Measurements from ENCODE around the gene TRAK2. TPM values are rescaled to one million over a fixed set of nuclear protein-coding genes. Genes with fewer than 3 reads are reported as not detected.

Gene TRAK2
- total and polyA plus RNA-seq, 8 donors: 8.2 to 46.8 (median 27.2) TPM

- TF ChIP-seq POLR2AphosphoS5 (IDR thresholded peaks at IDR 0.05): no peak
- TF ChIP-seq CTCF (IDR thresholded peaks at IDR 0.05): no peak
- TF ChIP-seq POLR2A (IDR thresholded peaks at IDR 0.05): no peak
- TF ChIP-seq EP300 (IDR thresholded peaks at IDR 0.05): no peak
- Histone ChIP-seq H3K4me1 (peaks cover 0 to 13% (median 4%) of the 10 kb centered on the region in 4 donors), H3K4me3 (no peak overlapping the region), H3K27me3 (no peaks in the 10 kb centered on the region), H3K27ac (no peak overlapping the region), H3K9me3 (no peaks in the 10 kb centered on the region), H3K36me3 (no peaks in the 10 kb centered on the region)
- WGBS, 5 donors: 91 to 98% (median 92%) methylated on average over 9 of the region's 9 CpGs
- no peak for DNase-seq
- intact Hi-C loops (cut with DNase I; ENCODE audit: low total_unique reads): no loop called here
Measured at GRCh38 chr2:201425952-201426351, 25.3 kb downstream of the TRAK2 start.

DNA sequence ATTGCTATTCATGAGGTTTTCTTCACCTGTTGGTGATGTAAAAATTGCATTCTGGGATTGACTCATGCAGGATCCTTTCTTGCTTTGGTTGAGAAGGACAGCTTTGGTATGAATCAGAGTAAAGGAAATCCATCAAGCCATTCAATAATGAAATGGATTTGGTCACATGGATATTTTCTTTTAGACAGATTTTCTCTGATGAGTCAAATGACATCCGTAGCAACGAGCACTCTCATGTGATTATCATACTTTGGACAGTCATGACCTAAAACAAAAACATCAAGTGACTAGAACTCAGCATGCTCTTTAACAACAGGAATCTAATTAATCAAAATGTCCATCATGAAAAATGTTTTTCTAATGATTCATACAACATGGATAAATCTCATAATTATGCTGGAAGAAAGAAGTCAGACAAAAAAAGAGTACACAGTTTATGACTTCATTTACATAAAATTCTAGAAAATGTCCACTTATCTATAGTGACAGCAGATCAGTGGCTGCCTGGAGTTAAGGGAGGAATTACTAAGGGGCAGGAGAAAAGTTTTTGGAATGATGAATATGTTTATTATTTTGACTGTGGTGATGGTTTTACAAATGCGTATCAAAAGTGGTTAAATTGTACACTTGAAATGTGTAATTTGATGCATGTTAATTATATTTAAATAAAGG, 30.7 kb downstream of the TRAK2 start:
- intact Hi-C loops (cut with DNase I; ENCODE audit: low total_unique reads): no loop called here
- H3K36me3 ChIP-seq: peaks cover 0 to 6% (median 6%) of the 10 kb centered on the region in 4 donors
- 60 to 77% (median 70%) methylated on average over 3 of the region's 3 CpGs for WGBS, 5 donors
- no peak for DNase-seq
- no peak overlapping the region for H3K4me3 ChIP-seq
- no peaks in the 10 kb centered on the region for H3K9me3 ChIP-seq
- H3K27me3 ChIP-seq: no peaks in the 10 kb centered on the region
- H3K4me1 ChIP-seq: peaks cover 0 to 20% (median 7%) of the 10 kb centered on the region in 4 donors
- TF ChIP-seq POLR2AphosphoS5 (IDR thresholded peaks at IDR 0.05): no peak
- no peak for TF ChIP-seq POLR2A (IDR thresholded peaks at IDR 0.05)
- TF ChIP-seq CTCF (IDR thresholded peaks at IDR 0.05): no peak
- TF ChIP-seq EP300 (IDR thresholded peaks at IDR 0.05): no peak
- H3K27ac ChIP-seq: no peak overlapping the region

- 68 to 95% (median 92%) methylated on average over 4 of the region's 4 CpGs for WGBS, 5 donors
- H3K9me3 ChIP-seq: no peaks in the 10 kb centered on the region
- no peak for DNase-seq
- peaks cover 0 to 26% (median 11%) of the 10 kb centered on the region in 4 donors for H3K4me1 ChIP-seq
- no peak for TF ChIP-seq CTCF (IDR thresholded peaks at IDR 0.05)
- TF ChIP-seq POLR2AphosphoS5 (IDR thresholded peaks at IDR 0.05): no peak
- no peak for TF ChIP-seq POLR2A (IDR thresholded peaks at IDR 0.05)
- TF ChIP-seq EP300 (IDR thresholded peaks at IDR 0.05): no peak
- H3K27ac ChIP-seq: no peak overlapping the region
- peaks cover 0 to 6% (median 6%) of the 10 kb centered on the region in 4 donors for H3K36me3 ChIP-seq
- H3K4me3 ChIP-seq: no peak overlapping the region
- intact Hi-C loops (cut with DNase I; ENCODE audit: low total_unique reads): no loop called here
- no peaks in the 10 kb centered on the region for H3K27me3 ChIP-seq
Measured at GRCh38 chr2:201419986-201420385, 31.3 kb downstream of the TRAK2 start.

DNA sequence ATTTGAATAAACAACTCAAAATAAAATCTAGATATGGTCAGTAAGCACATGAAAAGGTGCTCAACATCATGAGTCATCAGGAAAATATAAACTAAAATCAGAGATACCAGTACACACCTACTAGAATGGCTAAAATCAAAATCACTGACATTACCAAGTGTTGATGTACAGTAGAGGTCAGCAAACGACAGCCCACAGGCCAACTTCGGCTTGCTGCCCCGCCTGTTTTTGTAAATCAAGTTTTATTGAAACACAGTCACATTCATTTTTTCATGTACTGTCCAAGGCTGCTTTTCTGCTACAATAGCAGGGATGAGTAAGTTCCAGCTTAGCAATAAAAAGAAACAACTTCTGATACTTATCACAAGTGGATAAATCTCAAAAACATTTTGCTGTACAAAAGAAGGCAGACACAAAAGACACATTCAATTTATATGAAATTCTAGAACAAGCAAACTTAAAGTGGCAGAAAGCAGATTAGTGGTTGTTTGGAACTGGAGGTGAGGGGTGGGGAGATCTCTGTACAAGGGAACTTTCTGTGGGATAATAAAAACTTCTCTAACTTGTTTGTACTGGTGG, 32.1 kb downstream of the TRAK2 start:
- Histone ChIP-seq H3K4me1 (peaks cover 0 to 34% (median 13%) of the 10 kb centered on the region in 4 donors), H3K27ac (no peak overlapping the region), H3K4me3 (no peak overlapping the region), H3K27me3 (no peaks in the 10 kb centered on the region), H3K36me3 (peaks cover 0 to 6% (median 6%) of the 10 kb centered on the region in 4 donors), H3K9me3 (no peaks in the 10 kb centered on the region)
- intact Hi-C loops (cut with DNase I; ENCODE audit: low total_unique reads): no loop called here
- no peak for DNase-seq
- TF ChIP-seq EP300 (IDR thresholded peaks at IDR 0.05): no peak
- no peak for TF ChIP-seq POLR2A (IDR thresholded peaks at IDR 0.05)
- no peak for TF ChIP-seq CTCF (IDR thresholded peaks at IDR 0.05)
- TF ChIP-seq POLR2AphosphoS5 (IDR thresholded peaks at IDR 0.05): no peak
- 65 to 76% (median 70%) methylated on average over 3 of the region's 3 CpGs for WGBS, 5 donors

Measured in stomach (tissue), 9 donors.